Dermis microvascular lymphatic vessel endothelial cell (primary cell): ENCODE measurements around the gene ABCG2. TPM values are rescaled to one million over a fixed set of nuclear protein-coding genes. Genes with fewer than 3 reads are reported as not detected.
A peak's percentile ranks its signal among the peaks of the same experiment; 100 is the strongest.
"Not testable (repeated sequence)": the region's sequence is repeated elsewhere in the genome, so short reads cannot be mapped to it uniquely, and the experiment has no call there.

ENCODE experiments used
- DNase-seq, 2 donors: peaks; one replicate each; pipeline versions ENCODE4 v3.0.0 to v3.0.0-alpha.2; 2010; ENCODE audit warnings: low read depth in 2 of 2
- total RNA-seq: library from RNA; depleted of rRNA; stranded (reverse); fragments of >200 nt; gene quantifications from 2 replicates; pipeline ENCODE4 v1.2.1, GENCODE V29; 2014

The ABCG2 gene
- total RNA-seq, 1 donor from 2014 or later = 13.6 TPM

DNA sequence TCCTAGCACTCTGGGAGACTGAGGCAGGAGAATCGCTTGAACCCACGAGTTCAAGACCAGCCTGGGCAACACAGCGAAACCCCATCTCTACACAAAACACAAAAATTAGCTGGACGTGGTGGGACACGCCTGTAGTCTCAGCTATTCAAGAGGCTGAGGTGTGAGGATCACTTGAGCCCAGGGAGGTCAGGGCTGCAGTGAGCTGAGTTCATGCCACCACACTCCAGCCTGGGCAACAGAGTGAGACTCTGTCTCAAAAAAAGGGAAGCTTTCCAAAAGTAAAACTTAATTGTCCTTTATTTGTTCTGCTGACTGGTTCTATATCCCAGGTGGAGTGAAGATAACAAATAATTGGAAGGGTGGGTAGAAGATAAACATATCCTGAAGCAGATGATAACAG is 45.6 kb downstream of the ABCG2 start:
- DNase-seq = no peak

DNA sequence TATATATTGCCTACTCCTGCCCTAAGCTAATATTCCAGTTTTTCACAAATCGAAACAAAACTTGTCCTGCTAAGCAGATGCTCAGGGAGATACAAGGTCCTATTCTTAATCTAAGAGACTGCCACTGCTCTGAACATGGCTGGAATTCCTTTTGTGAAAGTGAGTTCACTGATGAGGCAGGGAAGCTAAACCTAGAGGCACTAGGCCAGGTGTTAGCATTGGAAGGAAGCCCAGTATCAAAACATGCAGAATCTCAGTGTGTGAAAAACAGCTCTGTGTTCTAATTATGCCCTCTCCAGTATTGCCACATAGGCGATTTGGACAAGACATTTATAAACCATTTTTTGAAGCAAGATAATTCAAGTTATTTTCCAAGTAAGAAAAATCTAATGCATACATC is 47.6 kb downstream of the ABCG2 start:
- DNase-seq = peak; percentile 3 to 37

DNA sequence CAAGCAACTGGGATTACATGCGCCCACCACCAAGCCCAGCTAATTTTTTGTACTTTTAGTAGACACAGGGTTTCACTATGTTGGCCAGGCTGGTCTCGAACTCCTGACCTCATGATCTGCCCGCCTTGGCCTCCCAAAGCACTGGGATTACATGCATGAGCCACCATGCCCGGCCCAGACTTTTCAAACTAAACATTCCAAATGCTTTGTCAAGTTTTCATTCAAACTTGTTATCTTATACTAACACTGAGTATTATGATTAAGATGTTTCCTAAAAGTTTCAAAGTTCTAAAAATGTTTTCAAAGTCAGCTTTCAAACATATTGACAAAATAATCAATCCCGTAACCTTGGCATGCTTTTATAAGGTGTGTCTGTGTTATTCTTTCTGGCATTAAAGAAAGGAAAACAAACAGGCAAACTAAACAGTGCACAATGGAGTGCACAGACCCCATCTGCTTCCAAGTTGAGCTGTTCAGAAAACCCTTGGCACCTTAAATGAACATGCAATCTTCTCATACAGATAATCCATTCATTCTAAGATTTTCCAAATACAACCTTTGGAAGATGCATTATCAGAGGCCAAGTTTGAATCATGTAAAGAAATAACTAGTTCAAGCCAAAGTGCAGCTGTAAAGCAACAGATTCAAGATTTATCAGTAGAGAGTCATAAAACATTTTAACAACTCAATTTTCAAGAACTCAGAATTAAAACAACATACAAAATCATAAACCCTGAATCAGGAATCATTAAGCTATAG is 49.1 kb downstream of the ABCG2 start:
- DNase-seq = peak in 1 of 2 donors; percentile 38

DNA sequence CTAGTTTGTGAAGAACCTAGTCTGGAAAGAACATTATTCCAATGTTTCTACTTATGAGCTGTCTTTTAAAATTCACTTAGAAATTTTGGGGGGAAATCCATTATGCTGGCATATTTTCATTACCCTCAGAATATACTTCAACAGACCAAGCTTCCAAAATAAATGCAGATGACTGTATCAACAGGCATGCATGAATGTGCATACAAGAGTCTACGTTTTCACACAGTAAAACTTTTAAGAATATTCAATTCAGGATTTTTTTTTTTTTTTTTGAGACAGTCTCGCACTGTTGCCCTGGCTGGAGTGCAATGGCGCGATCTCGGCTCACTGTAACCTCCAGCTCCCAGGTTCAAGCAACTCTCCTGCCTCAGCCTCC is 49.7 kb downstream of the ABCG2 start:
- no peak for DNase-seq

DNA sequence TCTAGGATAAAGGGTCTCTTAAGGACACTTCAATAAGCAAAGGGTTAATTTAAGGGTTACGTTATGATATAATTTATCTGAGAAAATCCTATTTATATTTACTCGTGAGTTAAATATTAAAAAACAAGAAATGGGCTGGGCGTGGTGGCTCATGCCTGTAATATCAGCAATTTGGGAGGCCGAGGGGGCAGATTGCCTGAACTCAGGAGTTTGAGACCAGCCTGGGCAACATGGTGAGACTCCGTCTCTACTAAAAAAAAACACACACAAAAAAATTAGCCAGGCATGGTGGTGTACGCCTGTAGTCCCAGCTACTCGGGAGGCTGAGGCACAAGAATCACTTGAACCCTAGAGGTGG is 50.4 kb downstream of the ABCG2 start:
- DNase-seq = not testable (repeated sequence)

DNA sequence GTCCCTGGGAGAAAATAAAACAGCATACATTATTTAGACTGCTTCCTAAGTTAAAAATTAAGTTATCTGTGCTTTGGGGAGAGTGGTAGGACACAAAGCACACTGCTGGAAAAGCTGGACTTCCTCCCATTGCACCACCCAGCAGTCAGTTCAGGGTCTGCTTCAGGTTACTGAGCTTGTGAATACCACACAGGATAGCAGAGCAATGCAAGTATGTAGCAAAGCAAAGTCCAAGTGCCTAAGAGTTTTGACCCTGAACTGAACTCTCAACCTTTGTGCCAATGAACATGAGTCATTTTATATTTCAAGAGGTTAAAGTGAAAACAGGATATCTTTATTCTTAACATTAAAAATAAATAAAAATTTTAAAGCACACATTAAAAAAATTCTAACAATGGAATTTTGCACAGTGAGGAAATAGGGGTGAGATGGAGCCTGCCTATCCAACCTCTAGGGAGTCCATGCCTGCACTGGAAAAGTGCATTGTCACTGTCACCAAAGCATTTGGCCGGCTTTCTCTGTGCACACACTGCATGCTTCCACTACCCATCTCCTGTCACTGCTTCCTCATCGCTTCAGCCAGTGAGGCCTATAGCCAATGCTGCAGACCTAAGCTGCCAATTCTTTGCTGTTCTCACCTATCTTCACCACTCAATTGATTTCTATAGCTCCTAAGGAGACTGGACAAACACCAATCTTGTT is 50.9 kb downstream of the ABCG2 start:
- DNase-seq = peak; percentile 28 to 69

DNA sequence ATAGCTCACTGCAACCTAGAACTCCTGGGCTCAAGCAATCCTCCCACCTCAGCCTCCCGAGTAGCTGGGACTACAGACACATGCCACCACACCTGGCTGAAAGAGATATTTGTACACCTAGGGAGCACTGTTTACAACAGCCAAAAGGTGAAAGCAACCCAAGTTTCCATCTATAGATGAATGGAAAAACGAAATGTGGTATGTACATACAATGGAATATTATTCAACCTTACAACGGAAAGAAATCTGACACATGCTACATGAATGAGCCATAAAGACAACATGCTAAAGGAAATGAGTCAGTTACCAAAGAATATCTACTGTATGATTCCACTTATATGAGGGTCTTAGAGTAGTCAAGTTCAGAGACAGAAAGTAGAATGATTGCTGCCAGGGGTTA is 52.2 kb downstream of the ABCG2 start:
- peak; percentile 3 to 82 for DNase-seq

DNA sequence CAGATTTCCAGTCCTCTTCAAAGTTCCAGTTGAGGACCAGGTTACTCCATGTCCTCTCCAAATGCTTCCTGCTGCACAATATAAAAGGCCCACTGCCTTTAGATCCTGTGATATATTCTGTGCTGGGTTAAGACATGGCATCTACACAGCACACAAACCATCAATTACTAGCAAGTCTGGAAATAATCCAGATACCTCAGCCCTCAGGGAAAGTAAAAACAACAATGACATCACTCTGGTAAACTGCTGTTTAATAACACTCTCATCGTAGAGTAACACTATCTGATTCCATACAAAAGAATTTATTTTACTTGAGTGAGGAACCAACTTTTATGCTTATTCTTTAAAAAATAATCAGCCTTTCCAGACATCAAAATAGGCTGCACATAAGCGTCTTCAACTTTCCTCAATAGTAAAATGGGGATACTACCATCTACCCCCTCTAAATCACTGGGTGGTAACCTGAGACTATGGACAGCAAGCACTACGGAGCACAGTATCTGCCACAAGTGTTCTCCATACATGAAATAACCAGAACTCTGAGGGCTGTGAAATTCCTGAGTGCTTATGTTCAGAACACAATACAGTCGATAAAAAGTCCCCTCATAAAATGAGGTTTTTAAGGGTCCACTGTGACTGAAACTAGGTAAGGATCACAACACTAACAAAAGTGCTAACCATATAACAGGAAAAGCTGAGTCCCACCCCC is 53.4 kb downstream of the ABCG2 start:
- peak; percentile 1 to 70 for DNase-seq

DNA sequence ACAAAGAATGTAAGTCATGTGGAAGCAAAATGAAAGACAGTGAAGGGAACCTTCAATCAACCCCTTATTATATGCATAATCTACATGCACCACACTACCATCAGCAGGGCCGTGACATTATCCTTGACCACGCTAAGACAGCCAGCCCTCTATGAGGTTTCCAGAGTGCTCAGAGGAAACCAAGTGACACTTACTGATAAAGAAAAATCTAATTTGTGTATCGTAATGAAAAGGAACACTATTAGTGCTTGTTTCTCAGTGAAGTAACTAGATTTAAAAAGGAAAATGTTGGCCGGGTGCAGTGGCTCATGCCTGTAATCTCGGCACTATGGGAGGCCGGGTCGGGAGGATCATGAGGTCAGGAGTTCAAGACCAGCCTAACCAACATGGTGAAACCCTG is 56.4 kb downstream of the ABCG2 start:
- DNase-seq = no peak

DNA sequence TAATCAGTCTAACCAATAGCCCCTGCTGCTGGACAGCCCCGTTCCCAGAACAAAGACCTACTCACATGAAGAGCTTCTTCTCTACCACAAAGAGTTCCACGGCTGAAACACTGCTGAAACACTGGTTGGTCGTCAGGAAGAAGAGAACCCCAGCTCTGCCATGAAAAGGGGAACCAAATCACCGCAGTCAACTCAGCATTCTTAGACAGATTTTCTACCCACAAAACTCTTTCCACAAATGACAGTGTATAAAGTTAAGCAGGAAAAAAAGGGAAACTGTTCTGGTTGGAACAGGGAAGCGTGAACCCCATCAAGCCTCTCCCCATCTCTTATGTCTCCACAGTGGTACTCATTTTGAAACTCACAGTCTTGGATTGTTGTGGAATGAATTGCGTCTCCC is 57.3 kb downstream of the ABCG2 start:
- no peak for DNase-seq

DNA sequence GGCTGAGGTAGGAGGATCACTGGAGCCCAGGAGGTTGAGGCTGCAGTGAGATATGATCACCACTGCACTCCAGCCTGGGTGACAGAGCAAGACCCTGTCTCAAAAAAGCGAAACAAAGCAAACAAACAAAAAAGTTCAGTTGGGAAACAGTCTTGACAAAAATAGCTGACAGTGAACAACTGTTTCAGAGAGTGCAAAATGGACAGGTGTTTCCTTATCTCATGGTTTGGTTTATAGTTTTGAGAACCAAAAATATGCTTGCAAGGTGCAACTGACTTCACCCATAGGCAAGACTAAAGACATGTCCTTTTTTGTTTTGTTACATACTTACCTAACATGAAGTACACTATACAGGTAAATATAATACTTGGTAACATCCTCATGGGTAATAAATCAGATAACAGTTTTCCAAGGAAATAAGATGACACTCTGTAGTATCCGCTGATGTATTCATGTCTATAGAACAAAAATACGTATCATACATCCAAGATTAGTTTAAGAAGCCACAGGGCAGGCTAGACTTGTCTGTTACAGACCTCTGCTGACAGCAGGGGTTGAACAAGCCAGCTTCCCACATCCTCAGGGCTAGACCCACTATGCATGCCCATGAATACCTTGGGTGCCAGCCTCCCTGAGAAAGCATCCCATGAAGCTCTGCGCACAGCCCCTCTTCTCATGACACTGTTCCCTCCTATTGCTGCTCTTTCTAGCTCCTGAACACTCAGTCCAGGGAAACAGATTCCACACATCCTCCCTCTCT is 59.3 kb downstream of the ABCG2 start:
- no peak for DNase-seq

DNA sequence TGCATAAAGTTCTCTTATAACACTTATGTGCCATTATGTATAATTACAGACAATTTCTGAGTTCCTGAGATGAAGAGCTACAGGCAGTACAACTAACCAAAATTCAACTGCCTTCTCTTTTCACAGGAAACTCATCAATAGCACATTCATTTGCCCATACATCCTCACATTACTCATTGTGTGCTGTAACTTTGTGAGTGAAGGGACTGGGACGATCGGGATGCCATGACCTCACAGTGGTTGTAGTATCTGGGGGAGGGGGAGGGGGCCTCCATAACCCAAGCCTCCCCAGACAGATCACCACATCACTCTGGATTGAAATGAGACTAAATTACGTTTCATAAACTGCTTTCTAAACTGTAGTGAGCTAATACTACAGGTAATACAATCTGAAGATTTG is 60.7 kb downstream of the ABCG2 start:
- no peak for DNase-seq

DNA sequence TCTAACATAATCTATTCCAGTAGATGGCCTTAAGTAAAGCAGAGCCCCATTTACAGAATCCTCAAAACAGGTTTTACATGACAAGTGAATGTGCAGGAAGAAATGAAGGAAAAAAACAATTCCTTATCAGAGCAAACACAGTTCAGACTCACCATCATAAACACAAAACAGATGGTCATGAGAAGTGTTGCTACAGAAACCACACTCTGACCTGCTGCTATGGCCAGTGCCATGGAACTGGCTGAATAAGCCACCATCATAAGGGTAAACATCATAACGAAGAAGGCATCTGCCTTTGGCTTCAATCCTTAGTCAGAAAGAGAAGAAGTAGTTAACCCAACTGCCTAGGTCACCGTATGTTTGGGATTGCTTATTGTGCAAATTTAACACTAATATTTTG is 61.1 kb downstream of the ABCG2 start:
- no peak for DNase-seq

DNA sequence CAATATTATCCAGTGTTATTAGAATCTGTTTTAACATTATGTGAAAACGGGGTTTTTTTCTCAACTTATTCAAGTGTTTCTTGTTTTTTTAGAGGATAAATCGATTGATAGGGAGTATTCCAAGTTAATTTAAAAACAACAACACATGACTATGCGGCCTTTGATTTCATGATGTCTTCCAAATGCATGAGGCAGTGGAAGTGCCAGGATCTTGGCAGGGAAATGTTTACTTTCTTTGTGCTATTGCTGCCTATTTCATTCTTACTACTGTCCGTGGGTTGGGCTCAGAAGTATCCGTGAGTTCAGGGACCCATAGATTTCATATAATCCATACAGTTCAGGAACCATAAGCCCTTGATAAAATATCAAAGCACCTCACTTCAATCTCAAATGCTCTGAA is 64.6 kb downstream of the ABCG2 start:
- no peak for DNase-seq

DNA sequence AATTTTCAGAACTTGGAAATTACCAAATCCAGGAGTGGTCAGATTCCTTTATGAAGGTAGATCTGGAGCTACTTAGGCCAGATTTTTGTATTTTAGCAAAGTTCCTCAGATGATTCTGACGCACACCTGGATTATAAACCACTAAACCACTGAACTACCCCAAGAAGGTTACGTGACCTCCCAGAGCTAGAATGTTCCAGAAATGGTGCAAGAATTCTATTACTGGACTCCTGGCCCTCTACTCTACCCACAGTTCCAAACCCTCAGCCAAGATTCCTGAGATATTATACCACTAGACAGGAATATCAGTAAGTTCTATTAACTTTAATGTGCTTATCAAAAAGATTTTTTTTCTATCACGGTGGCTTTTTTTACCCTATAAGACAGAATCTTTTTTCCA is 67.1 kb downstream of the ABCG2 start:
- DNase-seq = no peak

DNA sequence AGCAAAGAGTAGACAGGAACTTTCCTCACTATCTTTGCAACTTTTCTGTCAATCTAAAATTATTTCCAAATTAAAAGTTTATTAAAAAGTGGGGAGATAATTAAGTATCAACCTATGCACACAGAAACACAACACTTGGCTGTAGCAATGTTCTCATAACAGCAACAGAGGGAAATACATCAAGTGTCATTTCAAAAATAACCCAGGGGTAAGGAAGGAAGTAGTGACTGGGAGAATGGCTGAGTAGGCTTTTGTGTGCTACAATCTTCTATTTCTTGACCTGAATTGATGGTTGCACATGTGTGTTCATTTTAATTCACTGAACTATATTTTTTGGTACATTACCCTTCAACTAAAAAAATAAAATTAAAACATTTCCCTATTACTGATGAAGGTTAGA is 67.5 kb downstream of the ABCG2 start:
- peak in 1 of 2 donors; percentile 26 for DNase-seq

DNA sequence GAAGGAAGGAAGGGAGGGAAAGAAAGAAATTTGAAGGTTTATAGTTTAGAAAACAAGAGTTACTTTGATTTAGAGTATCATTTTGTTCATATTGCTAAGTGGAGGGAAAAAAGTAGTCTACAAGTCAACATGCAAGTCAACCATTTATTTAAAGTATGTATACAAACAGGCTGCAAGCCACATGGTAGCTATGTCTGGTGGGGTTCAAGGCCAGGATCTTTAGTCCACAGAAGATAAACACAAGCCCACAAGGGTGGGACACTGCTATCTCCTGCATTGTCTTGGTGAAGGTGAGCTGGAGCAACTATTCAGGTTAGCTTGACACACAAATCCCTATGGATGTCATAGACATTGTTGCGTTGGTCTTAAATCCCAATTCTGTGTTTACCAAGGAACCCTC is 71.4 kb downstream of the ABCG2 start:
- DNase-seq = no peak

DNA sequence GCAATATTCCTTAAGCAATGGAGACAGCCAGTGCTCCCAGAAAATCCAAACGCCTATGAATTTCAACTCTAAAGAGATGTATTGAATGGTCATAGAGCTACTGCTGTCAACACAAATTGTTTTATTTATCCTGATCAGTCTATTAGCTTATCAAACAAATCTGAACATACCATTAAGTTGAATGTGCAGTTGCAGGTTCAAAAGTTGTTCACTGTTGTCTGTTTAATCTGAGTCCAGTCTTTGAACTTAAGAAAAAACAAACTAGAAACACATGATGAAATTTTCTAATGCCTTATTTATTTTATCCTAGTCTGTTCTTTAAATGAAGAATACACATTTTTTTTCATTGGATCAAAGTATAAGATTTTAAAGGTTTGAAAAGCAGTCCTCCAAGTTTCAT is 77.8 kb downstream of the ABCG2 start:
- no peak for DNase-seq

DNA sequence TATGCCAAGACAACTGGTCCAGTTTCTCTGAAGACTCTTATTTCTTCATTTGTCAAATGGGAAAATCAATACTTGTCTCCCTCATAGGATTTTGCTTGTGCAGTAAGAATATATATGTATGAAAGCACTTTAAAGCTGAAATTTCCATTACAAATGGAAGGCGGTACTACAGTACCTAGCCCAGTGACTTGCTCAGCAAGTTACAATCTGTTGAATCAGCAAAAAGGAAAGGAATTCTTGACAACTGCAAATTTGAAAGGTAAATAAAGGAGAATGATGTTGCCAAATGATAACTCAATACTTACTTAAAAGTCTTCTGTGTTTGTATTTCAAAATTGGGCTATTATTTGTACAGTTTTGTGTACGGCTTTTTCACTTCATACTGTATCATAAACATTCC is 79.9 kb downstream of the ABCG2 start:
- no peak for DNase-seq

DNA sequence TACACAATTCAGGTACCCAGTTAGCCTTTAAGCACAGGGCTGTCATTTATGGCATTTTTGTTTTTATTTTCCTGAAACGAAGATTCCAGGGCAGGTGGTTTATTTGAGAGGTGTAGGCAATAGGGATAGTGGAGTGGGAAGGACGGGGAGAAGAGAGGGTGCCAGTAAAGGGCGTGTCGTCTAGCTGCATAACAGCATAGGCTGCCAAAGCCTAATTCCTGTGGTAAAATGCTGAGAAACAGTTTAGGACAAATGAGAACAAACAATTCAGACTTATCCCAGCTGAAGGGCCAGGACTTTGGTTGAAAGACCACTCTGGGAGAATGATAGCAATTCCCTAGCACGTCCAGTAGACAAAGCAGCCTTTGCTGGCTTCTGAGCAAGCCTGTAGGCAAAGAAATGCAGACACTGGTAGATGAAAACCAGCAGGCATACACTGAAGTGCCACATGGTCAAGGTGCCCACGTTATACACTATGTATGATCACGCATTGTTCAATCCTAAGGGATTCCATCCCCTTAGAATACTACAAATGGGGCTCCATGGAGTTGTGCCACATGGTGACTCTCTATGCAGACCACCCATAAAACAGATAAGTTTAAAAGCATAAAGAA is 80.4 kb downstream of the ABCG2 start:
- no peak for DNase-seq

DNA sequence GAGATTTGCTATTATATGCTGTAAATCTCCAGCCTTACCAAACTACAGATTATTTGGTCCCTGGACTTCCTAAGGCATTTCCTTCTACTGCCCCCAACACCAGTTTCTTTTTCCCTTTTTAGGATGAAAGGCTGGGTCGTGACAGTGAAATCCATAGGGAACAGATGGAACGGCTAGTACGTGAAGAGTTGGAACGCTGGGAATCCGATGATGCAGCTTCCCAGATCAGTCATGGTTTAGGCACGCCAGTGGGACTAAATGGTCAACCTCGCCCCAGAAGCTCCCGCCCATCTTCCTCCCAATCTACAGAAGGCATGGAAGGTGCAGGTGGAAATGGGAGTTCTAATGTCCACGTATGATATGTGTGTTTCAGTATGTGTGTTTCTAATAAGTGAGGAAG is 83.1 kb downstream of the ABCG2 start:
- no peak for DNase-seq

DNA sequence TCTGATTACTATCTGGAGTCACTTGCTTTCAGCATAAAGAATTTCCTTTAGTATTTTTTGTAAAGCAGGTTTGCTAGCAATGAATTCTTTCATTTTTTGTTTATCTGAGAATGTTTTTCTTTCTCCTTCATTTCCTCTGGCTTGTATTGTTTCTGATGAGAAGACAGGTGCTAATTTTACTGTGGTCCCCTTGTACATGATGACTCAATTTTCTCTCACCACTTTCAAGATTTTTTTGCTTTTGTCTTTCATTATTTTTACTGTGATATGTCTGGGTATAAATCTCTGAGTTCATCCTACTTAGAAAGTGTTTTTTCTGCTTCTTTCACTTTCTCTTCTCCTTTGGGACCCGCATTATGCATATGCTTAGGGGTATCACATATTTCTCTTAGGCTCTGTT is 88.4 kb downstream of the ABCG2 start:
- peak in 1 of 2 donors; percentile 68 for DNase-seq
